Activated CD8-positive, alpha-beta T cell treated with anti-CD3 and anti-CD28 coated beads for 36 hours (primary cell): Measurements from ENCODE around the gene TBC1D22A. TPM values are rescaled to one million over a fixed set of nuclear protein-coding genes. Genes with fewer than 3 reads are reported as not detected.
A peak's percentile ranks its signal among the peaks of the same experiment; 100 is the strongest.

Experiments used
- ATAC-seq: fragments of 200-7000 bp; cut with Tn5 transposase; one replicate; pipeline ENCODE4 v1.10.0; 2021; ENCODE audit warnings: mild to moderate bottlenecking, moderate library complexity
- CTCF ChIA-PET: fragments of 350-600 bp; sonication (Branson Sonifier 250); formaldehyde crosslinking; loops from one replicate; lab custom pipeline; 2021; ENCODE audit warnings: antibody characterized with exemption; lab: Charles Lee
- POLR2A ChIA-PET: fragments of 350-600 bp; sonication (Branson Sonifier 250); formaldehyde crosslinking; loops from one replicate; lab custom pipeline; 2021; ENCODE audit warnings: antibody characterized with exemption; lab: Charles Lee
- DNase-seq: peaks from one replicate; pipeline ENCODE4 v3.0.0-alpha.2; 2020
- H3K27ac Mint-ChIP-seq: one replicate; pipeline ENCODE4 v1.8.0; 2021; ENCODE audit warnings: mild to moderate bottlenecking, mixed read lengths
- H3K27me3 Mint-ChIP-seq: one replicate; pipeline ENCODE4 v1.8.0; 2021; ENCODE audit warnings: mixed read lengths
- H3K36me3 Mint-ChIP-seq: one replicate; pipeline ENCODE4 v1.8.0; 2021; ENCODE audit warnings: low read depth, mixed read lengths
- H3K4me1 Mint-ChIP-seq: one replicate; pipeline ENCODE4 v1.8.0; 2021; ENCODE audit warnings: low read depth, mixed read lengths
- H3K4me3 Mint-ChIP-seq: one replicate; pipeline ENCODE4 v1.8.0; 2021; ENCODE audit warnings: mild to moderate bottlenecking, moderate library complexity, mixed read lengths
- H3K9me3 Mint-ChIP-seq: one replicate; pipeline ENCODE4 v1.8.0; 2021; ENCODE audit warnings: mixed read lengths
- CTCF ChIP-seq: fragments of 200-600 bp; IDR thresholded peaks from one replicate; pipeline ENCODE4 v1.8.0; 2022; ENCODE audit warnings: antibody characterized with exemption, mild to moderate bottlenecking
- intact Hi-C: fragments of 100-400 bp; cut with micrococcal nuclease; formaldehyde crosslinking; loops from one replicate; pipeline ENCODE4 v1.10.0; 2022
- total RNA-seq, 2 experiments: library from RNA; stranded (reverse); gene quantifications; one replicate each; pipeline ENCODE4 v1.2.3, GENCODE V29; 2021

The TBC1D22A gene
- total RNA-seq, 2 experiments from 2014 or later, result 41.0 to 42.8 TPM

- no peaks in the 10 kb centered on the region for H3K36me3 Mint-ChIP-seq
- peaks cover 4% of the 10 kb centered on the region for H3K4me1 Mint-ChIP-seq
- TF ChIP-seq CTCF, result no peak
- intact Hi-C loops, result no loop called here
- no peak overlapping the region for H3K4me3 Mint-ChIP-seq
- POLR2A ChIA-PET, result no interaction called here
- DNase-seq (no peak), ATAC-seq (no peak)
- no peaks in the 10 kb centered on the region for H3K9me3 Mint-ChIP-seq
- H3K27ac Mint-ChIP-seq, result peak overlapping the region; percentile 59
- CTCF ChIA-PET, result no interaction called here
- no peaks in the 10 kb centered on the region for H3K27me3 Mint-ChIP-seq
These were observed 388.6 kb downstream of the TBC1D22A start for GRCh38 chr22:47151064-47151463.

- peaks cover 4% of the 10 kb centered on the region for H3K4me1 Mint-ChIP-seq
- no peak overlapping the region for H3K4me3 Mint-ChIP-seq
- ChIA-PET POLR2A (no interaction called here), CTCF (no interaction called here)
- ATAC-seq (no peak), DNase-seq (no peak)
- no peaks in the 10 kb centered on the region for H3K9me3 Mint-ChIP-seq
- H3K27me3 Mint-ChIP-seq, result no peaks in the 10 kb centered on the region
- no peak overlapping the region for H3K27ac Mint-ChIP-seq
- no peaks in the 10 kb centered on the region for H3K36me3 Mint-ChIP-seq
- intact Hi-C loops, result no loop called here
- no peak for TF ChIP-seq CTCF
These were observed 389.0 kb downstream of the TBC1D22A start for GRCh38 chr22:47151490-47151889.

- DNase-seq, result no peak
- ATAC-seq, result no peak
- intact Hi-C loops, result no loop called here
- Mint-ChIP-seq H3K36me3 (no peaks in the 10 kb centered on the region), H3K4me1 (peaks cover 4% of the 10 kb centered on the region), H3K4me3 (no peak overlapping the region), H3K9me3 (no peaks in the 10 kb centered on the region), H3K27me3 (no peaks in the 10 kb centered on the region), H3K27ac (no peak overlapping the region)
- TF ChIP-seq CTCF, result no peak
- POLR2A ChIA-PET, result no interaction called here
- CTCF ChIA-PET, result no interaction called here
These were observed 389.8 kb downstream of the TBC1D22A start for GRCh38 chr22:47152236-47152635.

GRCh38 chr22:47152938-47153337 lies 390.5 kb downstream of the TBC1D22A start:
- CTCF ChIA-PET, result no interaction called here
- POLR2A ChIA-PET, result no interaction called here

More at GRCh38 chr22:47152938-47153337, 390.5 kb downstream of the TBC1D22A start:
- Mint-ChIP-seq H3K4me3 (no peak overlapping the region), H3K9me3 (no peaks in the 10 kb centered on the region), H3K27me3 (no peaks in the 10 kb centered on the region), H3K4me1 (peaks cover 4% of the 10 kb centered on the region), H3K36me3 (no peaks in the 10 kb centered on the region), H3K27ac (no peak overlapping the region)
- DNase-seq (no peak), ATAC-seq (no peak)
- intact Hi-C loops, result no loop called here
- no peak for TF ChIP-seq CTCF
